IPS-NIHi7 (cell line): ENCODE data around the gene KIRREL1.
A peak's percentile ranks its signal among the peaks of the same experiment; 100 is the strongest.

Source experiments
- DNase-seq: peaks from one replicate; pipeline ENCODE4 v3.0.0; 2012; ENCODE audit warnings: mixed read lengths; ENCODE audit errors: extremely low spot score

The KIRREL1 gene

GRCh38 chr1:157975228-157975950, 18.1 kb upstream of the KIRREL1 start:
- no peak for DNase-seq

GRCh38 chr1:157976888-157977287, 16.6 kb upstream of the KIRREL1 start:
- DNase-seq, result no peak

GRCh38 chr1:157978586-157979403, 14.7 kb upstream of the KIRREL1 start:
- DNase-seq, result peak; percentile 78

GRCh38 chr1:157982136-157982535, 11.3 kb upstream of the KIRREL1 start:
- no peak for DNase-seq

GRCh38 chr1:157983787-157984186, 9.7 kb upstream of the KIRREL1 start:
- DNase-seq, result no peak

- DNase-seq, result no peak
These were observed 9.0 kb upstream of the KIRREL1 start for GRCh38 chr1:157984469-157984868.

GRCh38 chr1:157985473-157985872, 8.0 kb upstream of the KIRREL1 start:
- no peak for DNase-seq

- DNase-seq, result no peak
These were observed 5.4 kb upstream of the KIRREL1 start for GRCh38 chr1:157988002-157988401.

GRCh38 chr1:157992031-157992832, 1.2 kb upstream of the KIRREL1 start:
- peak; percentile 77 for DNase-seq

- DNase-seq, result no peak
These were observed 655 bp upstream of the KIRREL1 start for GRCh38 chr1:157992833-157993146.

GRCh38 chr1:157993918-157994605, 617 bp downstream of the KIRREL1 start:
- DNase-seq, result no peak

- no peak for DNase-seq
These were observed 1.5 kb downstream of the KIRREL1 start for GRCh38 chr1:157994704-157995582.

- DNase-seq, result no peak
These were observed 2.2 kb downstream of the KIRREL1 start for GRCh38 chr1:157995583-157996169.

GRCh38 chr1:157996433-157996832, 3.0 kb downstream of the KIRREL1 start:
- DNase-seq, result no peak

- DNase-seq, result no peak
These were observed 7.1 kb downstream of the KIRREL1 start for GRCh38 chr1:158000507-158000906.

GRCh38 chr1:158002022-158002630, 8.7 kb downstream of the KIRREL1 start:
- no peak for DNase-seq

GRCh38 chr1:158002631-158003405, 9.4 kb downstream of the KIRREL1 start:
- no peak for DNase-seq

GRCh38 chr1:158003406-158003800, 10.0 kb downstream of the KIRREL1 start:
- DNase-seq, result no peak

- no peak for DNase-seq
These were observed 11.8 kb downstream of the KIRREL1 start for GRCh38 chr1:158005224-158005623.
